K562 (cell line): ENCODE results near the gene ANKRD23. TPM values are rescaled to one million over a fixed set of nuclear protein-coding genes. Genes with fewer than 3 reads are reported as not detected.

ENCODE experiments used
- HNRNPLL ChIP-seq: fragments of 200-400 bp; formaldehyde crosslinking; IDR thresholded peaks from 2 replicates; pipeline ENCODE4 v1.6.1; 2017; ENCODE audit warnings: low read length, low read depth, mild to moderate bottlenecking; ENCODE audit not compliant: poor library complexity, severe bottlenecking
- TEAD1 ChIP-seq, 2 experiments: fragments of 450-650 bp in 1 of 2; sonication (generic) in 1 of 2; formaldehyde crosslinking; IDR thresholded peaks; 2 replicates each; pipeline versions ENCODE4 v1.4.0 to v1.8.0; 2020 to 2022; ENCODE audit warnings: mild to moderate bottlenecking in 2 of 2, missing genetic modification reagents in 1 of 2
- ZBTB26 ChIP-seq: fragments of 450-650 bp; formaldehyde crosslinking; IDR thresholded peaks from 2 replicates; pipeline ENCODE4 v1.4.0; 2022; ENCODE audit warnings: missing genetic modification characterization
- ZC3H4 ChIP-seq: sonication (generic); formaldehyde crosslinking; IDR thresholded peaks from 2 replicates; pipeline ENCODE4 v1.9.0; 2021; ENCODE audit warnings: missing genetic modification reagents, borderline replicate concordance
- polyA plus RNA-seq, 8 experiments: library from polyadenylated mRNA; depleted of rRNA in 4 of 8; stranded (reverse) in 5 of 8; unstranded in 3 of 8; fragments of >200 nt; fragmentation: Nextera tagmentation in 2 of 8; fragmentation: Illumina TruSeq in 1 of 8; extraction: Ambion mirVana in 2 of 8; extraction: Trizol in 1 of 8; gene quantifications; 2 replicates each; pipeline versions ENCODE4 v1.2.1 to v1.2.3, GENCODE V29; 2011 to 2014; ENCODE audit warnings: inconsistent platforms in 1 of 8, missing spikeins in 1 of 8
- total RNA-seq, 7 experiments: library from RNA; depleted of rRNA in 6 of 7; stranded (reverse); fragments of >200 nt in 6 of 7; fragmentation: Illumina TruSeq in 2 of 7; extraction: Trizol in 2 of 7; gene quantifications; 2 replicates each; pipeline versions ENCODE4 v1.2.1 to v1.2.3, GENCODE V29; 2011 to 2021; ENCODE audit warnings: low replicate concordance in 1 of 7
- TF ChIP-seq, protein P1 (sequence below): fragments of 200-600 bp; sonication (generic); IDR thresholded peaks from one replicate; pipeline ENCODE4 v1.6.1; 2012; ENCODE audit warnings: mild to moderate bottlenecking, low read depth, low read length, inconsistent platforms
- TF ChIP-seq, protein P2 (sequence below): sonication (generic); formaldehyde crosslinking; IDR thresholded peaks from 2 replicates; pipeline ENCODE4 v1.8.1; 2023; ENCODE audit warnings: mild to moderate bottlenecking, missing genetic modification reagents
- TF ChIP-seq, protein P3 (sequence below): fragments of 250-450 bp; sonication (Bioruptor Pico); IDR thresholded peaks from 2 replicates; pipeline ENCODE4 v1.4.0; 2020
- TF ChIP-seq, protein P4 (sequence below): fragments of 450-650 bp; IDR thresholded peaks from 2 replicates; pipeline ENCODE4 v1.6.1; 2016; ENCODE audit warnings: antibody characterized with exemption

Gene ANKRD23
- total and polyA plus RNA-seq, 9 of the 15 experiments (the other 6 are each of a cell fraction or from before 2014, with no cell fraction given), result 0.32 to 4.8 (median 2.8) TPM

- TF ChIP-seq, protein P1, sequence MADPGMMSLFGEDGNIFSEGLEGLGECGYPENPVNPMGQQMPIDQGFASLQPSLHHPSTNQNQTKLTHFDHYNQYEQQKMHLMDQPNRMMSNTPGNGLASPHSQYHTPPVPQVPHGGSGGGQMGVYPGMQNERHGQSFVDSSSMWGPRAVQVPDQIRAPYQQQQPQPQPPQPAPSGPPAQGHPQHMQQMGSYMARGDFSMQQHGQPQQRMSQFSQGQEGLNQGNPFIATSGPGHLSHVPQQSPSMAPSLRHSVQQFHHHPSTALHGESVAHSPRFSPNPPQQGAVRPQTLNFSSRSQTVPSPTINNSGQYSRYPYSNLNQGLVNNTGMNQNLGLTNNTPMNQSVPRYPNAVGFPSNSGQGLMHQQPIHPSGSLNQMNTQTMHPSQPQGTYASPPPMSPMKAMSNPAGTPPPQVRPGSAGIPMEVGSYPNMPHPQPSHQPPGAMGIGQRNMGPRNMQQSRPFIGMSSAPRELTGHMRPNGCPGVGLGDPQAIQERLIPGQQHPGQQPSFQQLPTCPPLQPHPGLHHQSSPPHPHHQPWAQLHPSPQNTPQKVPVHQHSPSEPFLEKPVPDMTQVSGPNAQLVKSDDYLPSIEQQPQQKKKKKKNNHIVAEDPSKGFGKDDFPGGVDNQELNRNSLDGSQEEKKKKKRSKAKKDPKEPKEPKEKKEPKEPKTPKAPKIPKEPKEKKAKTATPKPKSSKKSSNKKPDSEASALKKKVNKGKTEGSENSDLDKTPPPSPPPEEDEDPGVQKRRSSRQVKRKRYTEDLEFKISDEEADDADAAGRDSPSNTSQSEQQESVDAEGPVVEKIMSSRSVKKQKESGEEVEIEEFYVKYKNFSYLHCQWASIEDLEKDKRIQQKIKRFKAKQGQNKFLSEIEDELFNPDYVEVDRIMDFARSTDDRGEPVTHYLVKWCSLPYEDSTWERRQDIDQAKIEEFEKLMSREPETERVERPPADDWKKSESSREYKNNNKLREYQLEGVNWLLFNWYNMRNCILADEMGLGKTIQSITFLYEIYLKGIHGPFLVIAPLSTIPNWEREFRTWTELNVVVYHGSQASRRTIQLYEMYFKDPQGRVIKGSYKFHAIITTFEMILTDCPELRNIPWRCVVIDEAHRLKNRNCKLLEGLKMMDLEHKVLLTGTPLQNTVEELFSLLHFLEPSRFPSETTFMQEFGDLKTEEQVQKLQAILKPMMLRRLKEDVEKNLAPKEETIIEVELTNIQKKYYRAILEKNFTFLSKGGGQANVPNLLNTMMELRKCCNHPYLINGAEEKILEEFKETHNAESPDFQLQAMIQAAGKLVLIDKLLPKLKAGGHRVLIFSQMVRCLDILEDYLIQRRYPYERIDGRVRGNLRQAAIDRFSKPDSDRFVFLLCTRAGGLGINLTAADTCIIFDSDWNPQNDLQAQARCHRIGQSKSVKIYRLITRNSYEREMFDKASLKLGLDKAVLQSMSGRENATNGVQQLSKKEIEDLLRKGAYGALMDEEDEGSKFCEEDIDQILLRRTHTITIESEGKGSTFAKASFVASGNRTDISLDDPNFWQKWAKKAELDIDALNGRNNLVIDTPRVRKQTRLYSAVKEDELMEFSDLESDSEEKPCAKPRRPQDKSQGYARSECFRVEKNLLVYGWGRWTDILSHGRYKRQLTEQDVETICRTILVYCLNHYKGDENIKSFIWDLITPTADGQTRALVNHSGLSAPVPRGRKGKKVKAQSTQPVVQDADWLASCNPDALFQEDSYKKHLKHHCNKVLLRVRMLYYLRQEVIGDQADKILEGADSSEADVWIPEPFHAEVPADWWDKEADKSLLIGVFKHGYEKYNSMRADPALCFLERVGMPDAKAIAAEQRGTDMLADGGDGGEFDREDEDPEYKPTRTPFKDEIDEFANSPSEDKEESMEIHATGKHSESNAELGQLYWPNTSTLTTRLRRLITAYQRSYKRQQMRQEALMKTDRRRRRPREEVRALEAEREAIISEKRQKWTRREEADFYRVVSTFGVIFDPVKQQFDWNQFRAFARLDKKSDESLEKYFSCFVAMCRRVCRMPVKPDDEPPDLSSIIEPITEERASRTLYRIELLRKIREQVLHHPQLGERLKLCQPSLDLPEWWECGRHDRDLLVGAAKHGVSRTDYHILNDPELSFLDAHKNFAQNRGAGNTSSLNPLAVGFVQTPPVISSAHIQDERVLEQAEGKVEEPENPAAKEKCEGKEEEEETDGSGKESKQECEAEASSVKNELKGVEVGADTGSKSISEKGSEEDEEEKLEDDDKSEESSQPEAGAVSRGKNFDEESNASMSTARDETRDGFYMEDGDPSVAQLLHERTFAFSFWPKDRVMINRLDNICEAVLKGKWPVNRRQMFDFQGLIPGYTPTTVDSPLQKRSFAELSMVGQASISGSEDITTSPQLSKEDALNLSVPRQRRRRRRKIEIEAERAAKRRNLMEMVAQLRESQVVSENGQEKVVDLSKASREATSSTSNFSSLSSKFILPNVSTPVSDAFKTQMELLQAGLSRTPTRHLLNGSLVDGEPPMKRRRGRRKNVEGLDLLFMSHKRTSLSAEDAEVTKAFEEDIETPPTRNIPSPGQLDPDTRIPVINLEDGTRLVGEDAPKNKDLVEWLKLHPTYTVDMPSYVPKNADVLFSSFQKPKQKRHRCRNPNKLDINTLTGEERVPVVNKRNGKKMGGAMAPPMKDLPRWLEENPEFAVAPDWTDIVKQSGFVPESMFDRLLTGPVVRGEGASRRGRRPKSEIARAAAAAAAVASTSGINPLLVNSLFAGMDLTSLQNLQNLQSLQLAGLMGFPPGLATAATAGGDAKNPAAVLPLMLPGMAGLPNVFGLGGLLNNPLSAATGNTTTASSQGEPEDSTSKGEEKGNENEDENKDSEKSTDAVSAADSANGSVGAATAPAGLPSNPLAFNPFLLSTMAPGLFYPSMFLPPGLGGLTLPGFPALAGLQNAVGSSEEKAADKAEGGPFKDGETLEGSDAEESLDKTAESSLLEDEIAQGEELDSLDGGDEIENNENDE, result no peak
- no peak for TF ChIP-seq ZBTB26 (CRISPR knock-in tag)
- TF ChIP-seq, protein P2, sequence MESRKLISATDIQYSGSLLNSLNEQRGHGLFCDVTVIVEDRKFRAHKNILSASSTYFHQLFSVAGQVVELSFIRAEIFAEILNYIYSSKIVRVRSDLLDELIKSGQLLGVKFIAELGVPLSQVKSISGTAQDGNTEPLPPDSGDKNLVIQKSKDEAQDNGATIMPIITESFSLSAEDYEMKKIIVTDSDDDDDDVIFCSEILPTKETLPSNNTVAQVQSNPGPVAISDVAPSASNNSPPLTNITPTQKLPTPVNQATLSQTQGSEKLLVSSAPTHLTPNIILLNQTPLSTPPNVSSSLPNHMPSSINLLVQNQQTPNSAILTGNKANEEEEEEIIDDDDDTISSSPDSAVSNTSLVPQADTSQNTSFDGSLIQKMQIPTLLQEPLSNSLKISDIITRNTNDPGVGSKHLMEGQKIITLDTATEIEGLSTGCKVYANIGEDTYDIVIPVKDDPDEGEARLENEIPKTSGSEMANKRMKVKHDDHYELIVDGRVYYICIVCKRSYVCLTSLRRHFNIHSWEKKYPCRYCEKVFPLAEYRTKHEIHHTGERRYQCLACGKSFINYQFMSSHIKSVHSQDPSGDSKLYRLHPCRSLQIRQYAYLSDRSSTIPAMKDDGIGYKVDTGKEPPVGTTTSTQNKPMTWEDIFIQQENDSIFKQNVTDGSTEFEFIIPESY (CRISPR knock-in tag), result peak; percentile 61
- TF ChIP-seq ZC3H4 (CRISPR knock-in tag), result no peak
- TF ChIP-seq, protein P3, sequence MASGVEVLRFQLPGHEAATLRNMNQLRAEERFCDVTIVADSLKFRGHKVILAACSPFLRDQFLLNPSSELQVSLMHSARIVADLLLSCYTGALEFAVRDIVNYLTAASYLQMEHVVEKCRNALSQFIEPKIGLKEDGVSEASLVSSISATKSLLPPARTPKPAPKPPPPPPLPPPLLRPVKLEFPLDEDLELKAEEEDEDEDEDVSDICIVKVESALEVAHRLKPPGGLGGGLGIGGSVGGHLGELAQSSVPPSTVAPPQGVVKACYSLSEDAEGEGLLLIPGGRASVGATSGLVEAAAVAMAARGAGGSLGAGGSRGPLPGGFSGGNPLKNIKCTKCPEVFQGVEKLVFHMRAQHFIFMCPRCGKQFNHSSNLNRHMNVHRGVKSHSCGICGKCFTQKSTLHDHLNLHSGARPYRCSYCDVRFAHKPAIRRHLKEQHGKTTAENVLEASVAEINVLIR (CRISPR knock-in tag), result no peak
- TF ChIP-seq HNRNPLL, result no peak
- TF ChIP-seq, protein P4, sequence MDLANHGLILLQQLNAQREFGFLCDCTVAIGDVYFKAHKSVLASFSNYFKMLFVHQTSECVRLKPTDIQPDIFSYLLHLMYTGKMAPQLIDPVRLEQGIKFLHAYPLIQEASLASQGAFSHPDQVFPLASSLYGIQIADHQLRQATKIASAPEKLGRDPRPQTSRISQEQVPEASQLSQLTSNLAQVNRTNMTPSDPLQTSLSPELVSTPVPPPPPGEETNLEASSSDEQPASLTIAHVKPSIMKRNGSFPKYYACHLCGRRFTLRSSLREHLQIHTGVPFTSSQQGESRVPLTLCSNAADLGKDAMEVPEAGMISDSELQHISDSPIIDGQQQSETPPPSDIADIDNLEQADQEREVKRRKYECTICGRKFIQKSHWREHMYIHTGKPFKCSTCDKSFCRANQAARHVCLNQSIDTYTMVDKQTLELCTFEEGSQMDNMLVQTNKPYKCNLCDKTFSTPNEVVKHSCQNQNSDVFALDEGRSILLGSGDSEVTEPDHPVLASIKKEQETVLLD, result no peak
- no peak for TF ChIP-seq TEAD1 (CRISPR knock-in tag; IDR thresholded peaks at IDR 0.05)
Measured at GRCh38 chr2:96841701-96842495, 1.9 kb downstream of the ANKRD23 start (continued).
